EH (cell line): Measurements from ENCODE around the gene PDGFA.

Experiments used
- DNase-seq: peaks from one replicate; pipeline ENCODE4 v3.0.0-alpha.2; 2015; ENCODE audit warnings: low read depth

The PDGFA gene

DNA sequence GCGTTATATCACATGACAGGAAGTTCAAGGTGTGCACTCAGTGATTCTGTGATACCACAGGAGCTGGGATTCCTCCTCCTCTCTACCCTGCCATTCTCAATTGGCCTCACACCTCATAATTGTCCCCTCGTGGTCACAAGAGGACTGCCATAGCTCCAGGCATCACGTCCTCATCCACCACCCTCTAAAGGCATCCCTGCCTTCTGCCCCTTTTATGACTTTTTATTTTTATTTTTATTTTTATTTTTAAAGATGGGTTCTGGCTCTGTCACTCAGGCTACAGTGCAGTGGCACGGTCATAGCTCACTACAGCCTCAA lies 47.0 kb downstream of the PDGFA start:
- no peak for DNase-seq

DNA sequence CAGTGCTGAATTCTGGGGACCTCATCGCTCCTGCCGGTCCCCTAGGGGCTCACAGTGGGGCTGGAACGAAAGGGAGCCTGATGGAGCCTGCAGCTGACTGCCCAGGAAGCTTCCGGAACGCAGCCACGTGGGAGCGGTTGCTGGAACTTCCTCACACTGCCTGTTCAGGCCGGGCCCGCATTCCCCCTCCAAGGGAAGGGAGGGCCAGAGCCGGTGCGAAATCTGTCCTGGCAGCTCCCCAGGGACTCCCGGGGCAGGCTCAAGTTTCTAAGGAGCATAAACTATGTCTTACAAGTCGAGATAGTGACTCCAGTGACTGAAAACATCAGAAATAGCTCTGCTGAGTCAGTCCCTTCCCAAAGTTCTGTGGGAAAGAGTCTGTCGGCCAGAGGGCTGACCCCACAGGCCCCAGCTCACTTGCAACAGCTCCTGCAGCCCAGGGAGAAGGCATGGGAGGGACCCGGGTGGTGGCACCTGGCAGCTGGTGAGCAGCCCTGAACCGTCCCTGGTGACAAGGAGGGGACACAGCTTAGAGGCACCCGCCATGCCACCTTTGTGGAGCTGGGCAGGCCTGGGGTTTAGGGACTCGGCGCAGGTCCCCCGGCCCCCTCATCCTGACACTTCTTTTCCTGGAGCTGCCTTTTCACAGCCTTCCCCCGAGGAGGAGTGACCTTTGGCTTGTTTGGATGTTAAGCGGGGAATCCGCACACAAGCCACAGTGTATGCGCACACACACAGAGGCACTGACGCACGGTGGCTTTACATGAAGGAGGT lies 47.6 kb downstream of the PDGFA start:
- peak; percentile 99 for DNase-seq

DNA sequence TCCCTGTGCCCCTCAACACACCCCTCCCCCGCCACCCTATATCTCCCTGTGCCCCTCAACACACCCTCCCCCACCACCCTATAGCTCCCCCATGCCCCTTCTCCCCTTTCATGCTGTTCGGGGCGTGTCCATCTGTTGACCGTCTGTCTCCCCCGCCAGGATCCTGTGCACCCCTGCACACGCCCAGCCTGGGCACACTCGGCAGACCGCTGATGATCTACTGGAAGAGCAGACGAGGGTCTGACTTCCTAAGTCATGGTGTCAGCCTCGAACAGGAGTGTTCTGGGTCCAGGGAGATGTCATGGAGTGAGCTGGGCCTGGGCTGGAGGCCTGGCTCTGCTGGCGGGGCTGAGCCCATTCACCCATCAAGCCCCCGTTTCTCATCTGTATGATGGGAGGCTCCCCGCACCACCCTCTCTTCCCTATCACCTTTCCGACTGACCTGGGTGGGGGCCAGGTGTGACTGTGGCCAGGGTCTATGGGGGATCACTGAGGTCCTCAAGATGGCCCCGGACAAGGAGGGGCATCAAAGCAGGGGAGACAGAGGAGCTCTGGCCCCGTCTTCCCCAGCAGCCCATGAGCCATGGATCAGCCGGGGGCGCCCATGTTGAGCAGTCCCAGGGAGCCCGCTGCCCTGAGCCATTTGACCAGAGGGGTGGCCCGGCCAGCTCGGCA lies 48.3 kb downstream of the PDGFA start:
- DNase-seq = no peak

DNA sequence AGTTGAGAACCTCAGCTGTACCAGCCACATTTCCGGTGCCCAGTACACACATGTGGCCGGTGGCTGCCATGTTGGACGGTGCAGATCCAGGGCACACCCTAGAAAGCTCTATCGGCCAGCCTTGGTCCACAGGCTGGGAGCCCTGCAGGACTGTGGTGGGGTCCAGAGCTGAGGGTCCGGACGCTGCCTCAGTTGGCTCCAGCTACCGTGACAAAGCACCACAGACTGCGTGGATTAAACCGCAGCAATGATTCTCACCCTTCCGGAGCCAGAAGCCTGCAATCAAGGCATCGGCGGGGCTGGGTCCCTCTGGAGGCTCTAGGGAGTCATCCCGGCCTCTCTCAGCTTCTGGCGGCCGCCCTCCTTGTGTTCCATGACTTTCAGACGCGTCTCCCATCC lies 50.1 kb downstream of the PDGFA start:
- DNase-seq = no peak

DNA sequence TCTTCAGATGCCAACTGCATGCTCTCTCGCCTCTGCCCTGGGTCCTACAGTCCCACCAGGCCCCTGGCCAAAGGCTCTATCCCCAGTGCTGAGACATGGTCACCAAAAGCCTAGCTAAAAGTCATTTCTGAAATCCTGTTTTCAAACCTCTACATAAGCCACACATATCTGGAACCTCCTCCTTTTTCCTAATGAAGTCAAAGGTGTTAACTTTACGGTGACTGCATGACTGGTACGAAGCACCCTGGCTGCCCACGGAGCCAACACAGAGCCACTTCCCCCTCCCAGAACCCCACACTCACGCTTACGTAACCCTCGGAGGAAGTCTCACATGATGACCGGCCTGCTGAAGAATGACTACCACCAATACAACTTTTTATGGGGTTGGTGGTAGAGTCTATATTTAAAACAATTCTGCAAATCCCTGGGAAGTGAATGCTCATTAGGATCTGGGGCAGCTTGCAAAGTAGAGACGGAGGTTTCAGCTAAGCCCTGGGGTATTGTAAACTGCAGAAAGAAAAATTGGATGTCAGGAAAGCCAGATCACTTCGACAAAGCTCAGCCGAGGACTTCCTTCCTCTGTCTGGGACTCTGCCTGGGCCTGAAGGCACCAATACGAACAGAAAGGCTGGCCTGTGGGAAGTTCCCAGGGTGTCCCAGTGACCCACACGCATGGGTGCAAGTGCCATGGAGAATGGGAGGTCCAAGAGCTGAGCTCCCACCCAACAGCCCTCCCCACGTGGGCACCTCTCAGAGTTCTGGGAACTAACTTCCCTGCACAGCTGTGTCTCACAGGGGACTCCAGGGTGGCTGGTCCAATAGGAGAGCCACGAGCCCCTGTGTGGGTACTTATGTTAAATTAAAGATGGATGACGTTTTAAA lies 50.7 kb downstream of the PDGFA start:
- DNase-seq = peak; percentile 95

DNA sequence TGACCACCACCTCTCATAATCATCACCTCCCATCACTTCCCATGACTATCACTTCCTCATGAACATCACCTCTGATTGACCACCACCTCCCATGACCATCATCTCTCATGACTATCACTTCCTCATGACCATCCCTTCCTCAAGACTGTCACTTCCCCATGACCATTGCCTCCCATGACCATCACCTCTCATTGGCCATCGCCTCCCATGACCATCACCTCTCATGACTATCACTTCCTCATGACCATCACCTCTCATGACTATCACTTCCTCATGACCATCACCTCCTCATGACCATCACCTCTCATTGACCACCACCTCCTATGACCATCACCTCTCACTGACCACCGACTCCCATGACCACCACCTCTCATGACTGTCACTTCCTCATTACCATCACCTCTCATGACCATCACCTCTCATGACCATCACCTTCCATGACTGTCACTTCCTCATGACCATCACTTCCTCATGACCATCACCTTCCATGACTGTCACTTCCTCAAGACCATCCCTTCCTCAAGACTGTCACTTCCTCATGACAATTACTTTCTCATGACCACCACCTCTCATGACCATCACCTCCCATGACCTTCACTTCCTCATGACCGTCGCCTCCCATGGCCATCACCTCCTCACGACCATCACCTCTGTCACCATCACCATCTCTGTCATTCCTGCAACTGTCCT lies 51.6 kb downstream of the PDGFA start:
- no peak for DNase-seq

DNA sequence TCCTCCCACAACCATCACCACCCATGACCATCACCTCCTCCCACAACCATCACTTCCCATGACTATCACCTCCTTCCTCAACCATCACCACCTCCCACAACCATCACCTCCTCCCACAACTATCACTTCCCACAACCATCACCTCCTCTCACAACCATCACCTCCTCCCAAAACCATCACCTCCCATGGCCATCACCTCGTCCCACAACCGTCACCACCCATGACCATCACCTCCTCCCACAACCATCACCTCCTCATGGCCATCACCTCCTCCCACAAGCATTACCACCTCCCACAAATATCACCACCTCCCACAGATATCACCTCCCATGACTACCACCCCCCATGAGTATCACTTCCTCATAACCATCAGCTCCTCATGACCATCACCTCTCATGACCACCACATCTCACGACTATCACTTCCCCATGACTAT lies 52.2 kb downstream of the PDGFA start:
- DNase-seq = no peak

DNA sequence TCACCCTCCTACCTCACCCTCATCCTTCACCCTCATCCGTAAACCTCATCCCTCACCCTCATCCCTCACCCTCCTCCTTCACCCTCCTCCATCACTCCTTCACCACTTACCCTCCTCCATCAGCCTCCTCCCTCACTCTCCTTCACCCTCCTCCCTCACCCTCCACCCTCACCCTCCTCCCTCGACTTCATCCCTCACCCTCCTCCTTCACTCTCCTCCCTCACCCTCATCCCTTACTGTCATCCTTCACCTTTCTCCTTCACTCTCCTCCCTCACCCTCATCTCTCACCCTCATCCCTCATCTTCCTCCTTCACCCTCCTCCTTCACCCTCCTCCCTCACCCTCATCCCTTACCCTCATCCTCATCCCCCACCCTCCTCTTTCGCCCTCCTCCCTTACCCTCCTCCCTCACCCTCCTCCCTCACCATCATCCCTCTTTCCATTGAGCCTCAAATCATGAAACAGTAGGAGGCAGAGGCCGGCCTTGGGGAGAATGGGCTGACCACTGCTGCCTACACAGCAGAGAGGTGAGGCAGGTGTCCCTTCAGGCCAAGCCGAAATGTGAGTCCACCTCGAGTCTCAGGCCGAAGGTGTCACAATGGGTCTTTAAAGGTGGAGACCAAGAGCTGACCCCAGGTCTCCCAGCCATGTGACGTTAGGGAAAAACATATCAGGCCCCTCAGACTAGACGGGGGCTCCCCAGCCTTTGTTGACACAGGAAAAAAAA lies 53.0 kb downstream of the PDGFA start:
- DNase-seq = no peak

DNA sequence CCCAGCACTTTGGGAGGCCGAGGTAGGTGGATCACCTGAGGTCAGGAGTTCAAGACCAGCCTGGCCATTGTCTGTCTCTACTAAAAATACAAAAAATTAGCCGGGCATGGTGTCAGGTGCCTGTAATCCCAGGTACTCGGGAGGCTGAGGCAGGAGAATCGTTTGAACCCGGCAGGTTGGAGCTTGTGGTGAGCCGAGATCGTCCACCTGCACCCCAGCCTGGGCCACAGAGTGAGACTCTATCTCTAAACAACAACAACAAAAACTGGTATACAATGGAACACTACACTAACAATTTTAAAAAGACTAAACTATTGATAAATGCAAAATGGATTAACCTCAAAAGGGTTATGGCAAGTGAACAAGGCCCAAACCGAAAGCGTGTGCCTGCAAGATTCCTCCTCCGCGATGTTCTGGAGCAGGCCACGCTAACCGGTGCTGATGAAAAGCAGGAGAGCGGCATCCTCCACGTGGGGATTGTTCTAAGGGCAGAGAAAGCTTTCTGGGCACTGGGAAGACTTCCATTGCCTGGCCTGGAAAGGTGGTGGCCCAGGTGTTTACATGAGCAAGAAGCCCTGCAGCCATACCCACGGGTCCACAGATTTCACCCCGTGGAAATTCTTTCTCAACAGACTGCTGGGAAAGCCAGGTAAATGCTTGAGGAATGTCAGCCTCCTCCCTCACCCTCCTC lies 53.8 kb downstream of the PDGFA start:
- DNase-seq = peak; percentile 12

DNA sequence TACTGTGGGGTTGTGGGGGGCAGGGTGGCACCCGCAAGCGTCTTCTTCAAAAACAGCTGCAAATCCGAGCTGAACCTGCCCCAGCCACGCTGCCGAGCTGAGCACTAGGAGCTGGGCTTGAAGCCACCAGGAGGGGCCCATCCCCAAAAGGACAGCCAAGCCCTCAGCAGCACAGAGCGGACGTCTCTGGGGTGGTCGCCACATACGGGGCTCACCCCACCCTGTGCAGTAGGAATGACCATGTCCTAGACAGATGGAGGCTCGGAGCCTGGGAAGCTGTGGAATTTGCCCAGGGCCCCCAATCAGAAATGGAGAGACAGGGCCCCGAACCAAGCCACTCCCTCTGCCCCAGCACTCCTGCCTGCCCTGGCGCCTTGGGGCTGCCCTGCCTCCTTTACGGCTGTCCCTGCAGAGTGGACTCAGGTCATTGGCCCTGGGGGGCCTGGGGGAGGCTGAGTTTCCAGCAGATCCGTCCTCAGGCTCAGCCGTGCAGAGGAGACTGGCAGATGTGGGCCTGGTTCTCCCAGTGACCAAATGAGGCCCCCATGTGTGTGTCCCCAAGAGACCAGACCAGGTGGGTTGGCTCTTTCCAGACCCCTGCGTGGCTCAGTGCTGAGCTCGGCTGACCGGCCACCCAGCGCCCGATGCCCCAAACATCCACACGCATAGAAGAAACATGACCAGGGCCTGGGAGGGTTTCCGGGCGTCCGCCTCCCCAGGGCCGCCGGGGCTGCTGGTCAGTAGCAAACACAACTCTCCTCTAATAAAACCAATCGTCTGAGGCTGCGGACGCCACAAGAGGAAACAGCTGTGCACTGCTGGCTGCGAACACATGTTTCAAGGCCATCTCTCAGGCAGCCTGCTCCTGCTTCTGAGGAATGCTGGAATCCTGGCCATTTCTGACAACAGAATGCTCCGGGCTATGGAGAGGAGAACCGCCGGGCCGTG lies 54.9 kb downstream of the PDGFA start:
- peak; percentile 92 for DNase-seq

DNA sequence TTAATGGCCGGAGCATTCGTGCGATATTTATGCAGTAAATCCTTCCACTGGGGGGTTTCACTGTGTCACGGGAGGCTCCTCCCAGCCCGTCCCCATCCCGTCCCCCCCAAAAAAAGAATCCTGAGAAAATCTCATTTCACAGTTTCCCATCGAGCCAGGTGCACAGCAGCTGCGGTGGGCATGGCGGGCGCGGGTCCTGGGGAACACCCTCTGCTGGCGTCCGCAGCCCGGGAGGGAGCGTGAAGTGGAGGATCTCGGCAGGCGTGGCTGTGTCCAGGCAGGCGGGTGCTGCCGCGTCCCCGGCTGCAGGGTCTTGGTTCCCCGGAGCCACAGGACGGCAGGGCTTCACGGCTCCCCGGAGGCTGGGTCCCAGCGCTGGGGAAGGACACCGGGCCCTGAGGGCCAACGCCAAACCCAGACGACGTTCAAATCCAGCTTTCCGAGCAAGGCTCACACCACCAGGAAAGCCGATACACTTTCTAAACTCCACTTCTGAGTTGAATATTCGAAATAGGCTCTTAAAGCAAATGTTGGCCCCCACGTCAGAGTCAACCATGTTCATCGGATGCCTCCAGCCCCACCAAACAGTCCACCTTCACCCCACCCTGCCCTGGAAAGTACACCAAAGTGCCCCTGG lies 55.7 kb downstream of the PDGFA start:
- no peak for DNase-seq

DNA sequence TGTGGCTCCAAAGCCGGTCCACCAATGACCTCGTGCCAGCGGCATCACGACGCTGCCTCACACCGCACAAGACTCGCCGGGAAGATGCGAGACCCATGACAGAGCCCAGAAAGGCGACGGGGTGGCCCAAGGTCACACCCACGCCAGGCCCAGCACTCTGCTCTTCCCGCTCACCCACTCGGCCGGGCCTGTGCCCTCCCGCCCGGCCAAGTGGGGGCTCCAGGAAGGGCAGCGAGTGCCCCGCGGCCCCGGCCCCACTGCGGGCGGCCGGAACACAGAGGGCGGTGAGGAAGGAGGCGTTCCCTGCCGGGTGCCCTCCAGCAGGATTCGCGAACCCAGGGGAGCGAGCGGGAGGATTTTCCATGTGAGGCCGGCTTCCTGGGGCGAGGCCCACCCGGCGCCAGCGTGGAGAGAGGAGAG lies 56.3 kb downstream of the PDGFA start:
- DNase-seq = no peak

DNA sequence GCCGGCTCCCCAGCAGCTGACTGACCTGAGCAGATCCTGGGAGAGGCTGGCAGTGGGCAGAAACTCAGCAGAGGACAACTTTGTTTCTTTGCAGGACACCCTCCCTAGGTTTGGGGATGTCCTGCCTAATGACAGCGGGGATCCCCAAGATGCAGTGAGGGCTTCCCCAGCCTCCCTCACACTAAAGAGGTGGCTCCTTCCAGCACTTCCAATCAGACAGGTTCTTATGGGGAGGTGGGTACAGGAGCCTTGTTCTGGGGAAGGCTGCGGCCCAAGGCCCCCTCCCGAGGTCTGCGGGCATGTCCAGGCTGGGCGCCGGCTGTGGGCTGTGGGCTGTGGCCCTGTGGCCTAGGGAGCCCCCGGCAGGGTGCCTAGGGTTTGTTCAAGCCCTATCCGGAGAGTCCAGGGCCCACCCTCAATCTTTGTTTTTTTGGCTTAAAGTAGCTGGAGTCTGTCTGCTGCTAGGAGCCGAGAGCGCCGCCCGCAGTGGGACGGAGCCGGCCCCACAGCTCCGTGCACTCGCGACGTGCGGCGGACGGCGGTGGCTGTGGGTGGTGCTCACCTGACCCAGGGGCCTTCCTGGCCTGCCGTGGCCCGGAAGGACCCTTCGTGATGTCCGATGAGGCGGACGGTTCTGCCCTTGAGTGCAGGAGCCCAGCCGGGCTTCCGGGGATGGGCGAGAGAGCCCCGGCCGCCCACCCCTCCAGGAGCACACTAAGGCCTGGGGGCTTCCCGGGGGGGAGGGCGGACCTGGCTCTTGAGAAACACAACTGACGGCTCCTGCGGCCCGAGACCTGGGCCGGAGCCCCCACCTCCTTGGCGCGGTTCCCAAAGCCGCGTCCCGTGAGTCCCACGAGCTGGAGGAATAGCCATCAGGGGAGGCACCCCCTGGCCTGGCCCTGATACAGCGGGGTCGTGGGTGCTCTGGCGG lies 57.2 kb downstream of the PDGFA start:
- no peak for DNase-seq

DNA sequence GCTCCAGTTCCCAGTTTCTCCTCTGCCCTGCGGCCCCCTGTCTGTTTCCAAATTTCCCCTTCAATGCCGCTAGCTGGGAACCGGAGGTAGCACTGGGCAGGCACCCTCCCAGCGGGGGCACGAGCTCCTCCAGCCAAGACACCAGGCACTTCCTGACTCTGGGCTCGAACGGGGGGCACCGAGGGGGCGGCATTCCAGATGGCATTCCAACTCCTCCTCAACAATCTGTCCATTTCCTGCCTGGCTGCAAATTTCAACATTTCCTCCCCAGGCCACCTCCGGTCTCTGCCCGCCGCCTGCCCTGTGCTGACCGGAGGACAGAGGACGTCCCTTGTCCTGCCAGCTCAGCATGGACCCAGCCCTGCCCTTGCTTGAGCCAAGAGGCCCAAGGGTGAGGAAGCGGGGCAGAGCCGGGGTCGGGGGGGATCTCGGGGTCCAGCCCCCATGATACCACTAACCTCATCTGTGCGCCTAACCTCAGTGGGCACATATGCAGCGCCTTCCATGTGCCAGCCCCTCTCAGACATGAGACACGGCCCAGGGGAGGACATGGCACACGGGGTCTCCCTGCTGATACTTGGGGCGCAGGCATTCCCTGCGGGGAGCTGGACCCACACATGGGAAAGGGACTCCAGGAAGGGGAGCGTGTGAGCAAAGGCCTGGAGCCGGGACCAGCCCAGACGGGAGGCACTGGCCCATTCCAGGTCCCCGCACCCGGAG lies 58.0 kb downstream of the PDGFA start:
- DNase-seq = peak; percentile 82

DNA sequence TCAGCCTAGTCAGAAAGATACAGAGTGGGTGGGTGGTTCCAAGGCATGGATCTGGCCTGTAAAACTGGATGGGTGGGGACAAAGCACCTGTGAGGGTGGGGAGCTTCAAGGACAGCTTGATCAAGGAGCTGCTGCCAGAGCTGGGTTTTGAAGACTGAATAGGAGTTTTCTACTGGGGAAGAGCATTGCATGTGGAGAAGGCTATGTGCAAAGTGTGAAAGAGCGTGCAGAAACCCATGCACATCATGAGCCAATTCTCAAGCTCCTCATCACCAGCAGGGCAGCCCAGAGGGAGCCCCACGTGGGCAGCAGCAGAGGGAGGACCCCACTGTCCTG lies 58.6 kb downstream of the PDGFA start:
- no peak for DNase-seq

DNA sequence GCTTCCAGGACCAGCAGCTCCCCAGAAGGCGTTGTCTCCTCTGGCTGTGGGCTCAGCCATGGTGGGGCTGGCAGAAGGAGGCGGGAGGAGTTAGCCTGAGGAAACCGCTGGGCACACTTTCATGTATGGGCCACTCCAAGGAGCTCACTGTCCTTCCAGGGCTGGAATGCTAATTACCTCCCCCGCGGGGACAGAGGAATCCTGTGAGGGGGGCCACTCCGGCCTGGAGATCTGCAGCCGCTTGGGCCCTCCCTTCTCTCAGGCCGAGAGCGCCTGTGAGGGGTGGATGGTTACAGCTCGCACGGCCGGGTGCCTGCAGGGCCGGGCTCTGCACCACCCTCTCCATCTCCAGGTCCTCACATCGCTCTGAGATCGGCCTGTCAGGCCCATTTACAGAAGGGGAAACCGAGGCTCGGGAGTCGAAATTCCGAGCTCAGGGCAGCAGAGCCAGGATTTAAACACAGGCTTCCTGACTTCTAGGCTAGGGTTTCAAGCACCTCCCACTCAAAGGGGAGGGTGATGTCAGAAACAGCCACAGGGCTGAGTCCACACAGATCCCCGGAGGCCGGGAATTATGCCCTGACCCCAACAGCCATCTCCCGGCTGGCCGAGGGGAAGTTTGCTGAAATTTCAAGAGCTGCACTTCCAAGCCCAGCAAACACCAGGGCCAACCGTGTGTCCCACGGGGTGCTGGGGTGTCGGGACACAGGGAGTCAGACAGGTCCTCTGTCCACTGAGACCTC lies 59.1 kb downstream of the PDGFA start:
- DNase-seq = peak; percentile 77
